ENCODE measurements around the gene GPR65.

DNA sequence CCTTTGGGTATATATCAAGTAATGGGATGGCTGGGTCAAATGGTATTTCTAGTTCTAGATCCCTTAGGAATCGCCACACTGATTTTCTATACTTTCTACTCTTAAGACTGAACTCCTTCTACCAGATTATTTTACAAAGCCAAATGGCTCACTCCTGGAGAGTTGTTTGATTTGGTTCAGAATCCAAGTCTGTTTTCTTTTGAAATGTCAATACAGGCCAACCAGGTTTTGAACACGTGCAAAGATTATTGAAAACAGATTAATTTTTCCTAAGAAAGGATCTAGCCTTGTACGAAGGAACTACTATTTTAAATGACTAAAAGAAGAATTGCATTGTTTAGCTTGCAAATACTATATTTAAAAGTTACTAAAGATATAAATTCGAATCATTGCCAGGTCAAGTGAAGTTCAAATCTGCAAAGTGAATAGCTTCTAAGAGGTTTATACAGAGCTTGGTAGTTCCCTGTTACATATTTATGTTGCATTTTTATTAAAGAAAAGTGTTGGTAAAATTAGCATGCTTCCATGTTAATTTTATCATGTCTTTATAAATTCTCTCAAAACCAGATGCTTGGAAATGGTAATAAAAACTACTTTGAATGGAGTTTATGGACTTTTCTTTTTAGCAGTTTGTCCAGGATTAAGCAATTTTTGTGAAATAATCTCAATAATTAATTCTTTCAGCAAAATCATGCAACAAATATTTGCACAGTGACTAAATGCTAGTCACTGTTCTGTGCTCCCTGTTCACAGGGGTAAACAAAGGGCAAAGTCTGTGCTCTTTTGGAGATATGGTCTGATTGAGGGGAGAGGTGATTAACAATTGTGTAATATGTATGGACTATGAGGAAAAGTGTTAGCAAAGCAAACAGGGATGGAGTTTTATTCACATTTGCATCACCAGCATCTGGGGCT lies 38.9 kb downstream of the GPR65 start:
- TF ChIP-seq, protein P1, sequence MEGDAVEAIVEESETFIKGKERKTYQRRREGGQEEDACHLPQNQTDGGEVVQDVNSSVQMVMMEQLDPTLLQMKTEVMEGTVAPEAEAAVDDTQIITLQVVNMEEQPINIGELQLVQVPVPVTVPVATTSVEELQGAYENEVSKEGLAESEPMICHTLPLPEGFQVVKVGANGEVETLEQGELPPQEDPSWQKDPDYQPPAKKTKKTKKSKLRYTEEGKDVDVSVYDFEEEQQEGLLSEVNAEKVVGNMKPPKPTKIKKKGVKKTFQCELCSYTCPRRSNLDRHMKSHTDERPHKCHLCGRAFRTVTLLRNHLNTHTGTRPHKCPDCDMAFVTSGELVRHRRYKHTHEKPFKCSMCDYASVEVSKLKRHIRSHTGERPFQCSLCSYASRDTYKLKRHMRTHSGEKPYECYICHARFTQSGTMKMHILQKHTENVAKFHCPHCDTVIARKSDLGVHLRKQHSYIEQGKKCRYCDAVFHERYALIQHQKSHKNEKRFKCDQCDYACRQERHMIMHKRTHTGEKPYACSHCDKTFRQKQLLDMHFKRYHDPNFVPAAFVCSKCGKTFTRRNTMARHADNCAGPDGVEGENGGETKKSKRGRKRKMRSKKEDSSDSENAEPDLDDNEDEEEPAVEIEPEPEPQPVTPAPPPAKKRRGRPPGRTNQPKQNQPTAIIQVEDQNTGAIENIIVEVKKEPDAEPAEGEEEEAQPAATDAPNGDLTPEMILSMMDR (conservative IDR thresholded peaks at IDR 0.05; ENCODE audit: low read length) = no peak
- no peak for TF ChIP-seq EZH2phosphoT487 (IDR thresholded peaks at IDR 0.05; ENCODE audit: borderline replicate concordance, low read depth, low read length)
